Large intestine (tissue), 3 donors: ENCODE measurements around the gene FBXW11. TPM values are rescaled to one million over a fixed set of nuclear protein-coding genes. Genes with fewer than 3 reads are reported as not detected.
A peak's percentile ranks its signal among the peaks of the same experiment; 100 is the strongest.
"Not testable (repeated sequence)": the region's sequence is repeated elsewhere in the genome, so short reads cannot be mapped to it uniquely, and the experiment has no call there.

Source experiments
- DNase-seq, 2 donors: peaks; one replicate each; pipeline versions ENCODE4 v3.0.0 to v3.0.0-alpha.2; 2013
- H3K27ac ChIP-seq: one replicate; pipeline ENCODE4 v1.5.1; 2013; ENCODE audit warnings: low read length
- H3K27me3 ChIP-seq: 2 replicates; pipeline ENCODE4 v1.6.1; 2013; ENCODE audit warnings: low read length; ENCODE audit not compliant: control insufficient read depth, insufficient read depth
- H3K36me3 ChIP-seq: 2 replicates; pipeline ENCODE4 v1.6.1; 2013; ENCODE audit warnings: low read length; ENCODE audit not compliant: control insufficient read depth, insufficient read depth
- H3K4me1 ChIP-seq: one replicate; pipeline ENCODE4 v1.6.1; 2013; ENCODE audit warnings: low read length; ENCODE audit not compliant: control insufficient read depth, insufficient read depth
- H3K4me3 ChIP-seq: one replicate; pipeline ENCODE4 v1.5.1; 2013; ENCODE audit warnings: low read length
- H3K9me3 ChIP-seq: one replicate; pipeline ENCODE4 v1.6.1; 2013; ENCODE audit warnings: mild to moderate bottlenecking, low read depth, low read length, moderate library complexity; ENCODE audit not compliant: control insufficient read depth
- WGBS: methylation state at CpG from one replicate; pipeline ENCODE4 v1.1.5; 2013; ENCODE audit warnings: low lambda C conversion rate; ENCODE audit not compliant: insufficient coverage; 5-methylcytosine and 5-hydroxymethylcytosine counted together
- polyA plus RNA-seq: library from polyadenylated mRNA; unstranded; fragments of 120-200 nt; gene quantifications from one replicate; pipeline ENCODE4 v1.2.1, GENCODE V29; 2013

Gene FBXW11
- polyA plus RNA-seq, 1 donor = 40.8 TPM

DNA sequence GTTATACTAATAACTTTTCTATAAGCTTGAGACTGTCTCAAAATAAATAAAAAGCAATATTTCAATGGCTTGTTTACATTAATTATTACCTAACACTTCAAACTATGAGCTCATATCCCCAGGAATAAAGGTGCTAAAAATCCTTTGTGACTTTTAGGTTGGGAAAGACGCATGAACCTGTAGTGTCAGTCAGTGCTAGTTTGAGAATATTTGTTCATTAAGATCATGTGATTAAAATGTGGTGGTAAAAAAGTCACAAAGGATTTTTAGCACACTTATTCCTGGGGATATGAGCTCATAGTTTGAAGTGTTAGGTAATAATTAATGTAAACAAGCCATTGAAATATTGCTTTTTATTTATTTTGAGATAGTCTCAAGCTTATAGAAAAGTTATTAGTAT, 64.8 kb downstream of the FBXW11 start:
- no CpG with 5 or more reads among the region's 1 CpG for WGBS
- not testable (repeated sequence) for H3K9me3 ChIP-seq, H3K27me3 ChIP-seq, H3K36me3 ChIP-seq, H3K27ac ChIP-seq, H3K4me3 ChIP-seq
- peak in 1 of 2 donors; percentile 55 for DNase-seq
- peaks cover 14% of the 10 kb centered on the region for H3K4me1 ChIP-seq

DNA sequence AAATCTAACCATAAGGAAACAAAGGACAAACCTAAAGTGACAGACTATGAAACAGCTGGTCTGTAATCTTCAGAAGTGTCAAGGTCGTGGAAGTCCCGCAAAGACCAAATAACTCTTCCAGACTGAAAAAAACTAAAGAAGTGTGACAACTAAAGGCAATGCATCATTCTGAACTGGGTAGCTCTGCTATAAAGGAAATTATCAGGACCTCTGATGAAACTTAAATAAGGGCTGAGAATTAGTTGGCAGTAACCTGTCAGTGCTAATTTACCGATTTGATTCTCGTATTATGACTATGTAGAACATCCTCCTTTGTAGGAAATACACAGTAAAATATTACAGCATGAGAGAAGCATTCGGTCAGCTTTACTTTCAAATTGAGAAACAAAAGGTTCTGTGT, 65.2 kb downstream of the FBXW11 start:
- not testable (repeated sequence) for H3K4me3 ChIP-seq, H3K36me3 ChIP-seq, DNase-seq, H3K9me3 ChIP-seq, H3K27me3 ChIP-seq, H3K27ac ChIP-seq
- peaks cover 11% of the 10 kb centered on the region for H3K4me1 ChIP-seq
- WGBS = no CpG with 5 or more reads among the region's 5 CpGs

DNA sequence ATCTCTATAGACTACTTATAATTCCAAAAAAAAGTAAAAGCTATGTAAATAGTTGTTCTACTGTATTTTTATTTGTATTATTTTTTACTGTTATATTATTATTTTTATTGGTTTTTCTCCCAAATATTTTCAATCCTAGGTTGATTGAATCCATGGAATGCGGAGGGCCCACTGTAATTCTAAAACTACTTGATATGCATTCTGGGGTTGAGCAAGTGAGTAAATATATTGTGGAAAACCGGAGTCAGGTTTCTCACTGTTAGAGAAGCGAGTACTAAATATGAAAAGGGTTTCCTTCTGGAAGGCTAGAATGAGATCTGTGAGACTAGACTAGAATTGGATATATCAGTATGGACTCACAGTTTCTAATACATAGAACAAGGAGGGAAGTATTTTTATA, 66.5 kb downstream of the FBXW11 start:
- DNase-seq = no peak
- 94% methylated on average over 2 of the region's 3 CpGs for WGBS
- Histone ChIP-seq H3K27me3 (no peaks in the 10 kb centered on the region), H3K27ac (peak overlapping the region; percentile 60), H3K4me3 (no peak overlapping the region), H3K4me1 (peaks cover 6% of the 10 kb centered on the region), H3K36me3 (no peaks in the 10 kb centered on the region), H3K9me3 (peaks cover 2% of the 10 kb centered on the region)

DNA sequence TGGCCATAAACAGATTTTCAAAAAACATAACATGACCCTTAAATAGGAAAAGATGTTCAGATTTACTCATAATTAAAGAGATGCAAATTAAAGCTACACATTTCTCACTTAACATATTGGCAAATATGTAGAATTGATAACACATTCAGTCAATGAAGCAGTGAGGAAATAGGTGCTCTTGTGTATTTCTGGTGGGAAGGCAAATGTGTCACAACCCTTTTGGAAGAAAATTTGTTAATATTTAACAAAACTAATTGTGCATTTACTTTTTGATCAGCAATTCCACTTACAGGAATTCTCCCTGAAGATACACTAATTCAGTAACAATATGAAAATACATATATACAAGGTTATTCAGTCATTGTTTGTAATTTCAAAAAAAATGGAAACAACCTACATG, 68.1 kb downstream of the FBXW11 start:
- H3K4me1 ChIP-seq = peaks cover 4% of the 10 kb centered on the region
- H3K36me3 ChIP-seq = no peaks in the 10 kb centered on the region
- peaks cover 10% of the 10 kb centered on the region for H3K9me3 ChIP-seq
- no peak for DNase-seq
- no peak overlapping the region for H3K27ac ChIP-seq
- no peak overlapping the region for H3K4me3 ChIP-seq
- H3K27me3 ChIP-seq = no peaks in the 10 kb centered on the region

DNA sequence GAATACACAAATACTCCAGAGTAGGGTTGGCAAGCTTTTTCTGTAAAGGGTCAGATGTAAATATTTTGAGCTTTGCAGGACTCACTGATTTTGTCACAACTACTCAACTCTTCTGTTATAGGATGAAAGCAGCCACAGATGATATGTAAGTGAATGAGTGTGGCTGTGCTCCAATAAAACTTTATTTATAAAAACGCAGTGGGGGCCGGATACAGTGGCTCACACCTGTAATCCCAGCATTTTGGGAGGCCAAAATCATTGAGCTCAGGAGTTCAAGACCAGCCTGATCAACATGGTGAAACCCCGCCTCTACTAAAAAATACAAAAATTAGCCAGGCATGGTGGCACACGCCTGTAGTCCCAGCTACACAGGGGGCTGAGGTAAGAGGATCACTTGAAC, 69.1 kb downstream of the FBXW11 start:
- no CpG with 5 or more reads among the region's 4 CpGs for WGBS
- Histone ChIP-seq H3K9me3 (peaks cover 10% of the 10 kb centered on the region), H3K4me3 (no peak overlapping the region), H3K27me3 (no peaks in the 10 kb centered on the region), H3K27ac (no peak overlapping the region), H3K36me3 (no peaks in the 10 kb centered on the region), H3K4me1 (peaks cover 4% of the 10 kb centered on the region)
- no peak for DNase-seq

DNA sequence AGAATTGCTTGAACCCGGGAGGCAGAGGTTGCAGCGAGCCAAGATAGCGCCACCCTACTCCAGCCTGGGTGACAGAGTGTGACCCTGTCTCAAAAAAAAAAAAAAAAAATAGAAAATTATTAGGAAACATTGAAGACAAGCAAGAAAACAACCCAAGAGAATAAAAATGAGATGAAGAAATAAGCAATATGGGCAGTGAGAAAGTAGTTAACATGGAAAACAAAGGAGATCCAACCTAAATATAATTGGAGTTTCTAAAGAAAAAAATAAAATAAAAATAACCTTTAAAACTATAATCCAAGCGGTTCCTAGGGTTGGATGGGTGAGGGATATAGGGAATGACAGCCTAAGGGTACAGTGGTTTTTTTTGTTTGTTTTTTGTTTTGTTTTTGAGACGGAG, 71.9 kb downstream of the FBXW11 start:
- Histone ChIP-seq H3K27me3 (no peaks in the 10 kb centered on the region), H3K36me3 (peaks cover 2% of the 10 kb centered on the region), H3K4me3 (no peak overlapping the region), H3K4me1 (no peaks in the 10 kb centered on the region), H3K27ac (no peak overlapping the region), H3K9me3 (peaks cover 18% of the 10 kb centered on the region)
- 100% methylated on average over 3 of the region's 5 CpGs for WGBS
- DNase-seq = no peak

DNA sequence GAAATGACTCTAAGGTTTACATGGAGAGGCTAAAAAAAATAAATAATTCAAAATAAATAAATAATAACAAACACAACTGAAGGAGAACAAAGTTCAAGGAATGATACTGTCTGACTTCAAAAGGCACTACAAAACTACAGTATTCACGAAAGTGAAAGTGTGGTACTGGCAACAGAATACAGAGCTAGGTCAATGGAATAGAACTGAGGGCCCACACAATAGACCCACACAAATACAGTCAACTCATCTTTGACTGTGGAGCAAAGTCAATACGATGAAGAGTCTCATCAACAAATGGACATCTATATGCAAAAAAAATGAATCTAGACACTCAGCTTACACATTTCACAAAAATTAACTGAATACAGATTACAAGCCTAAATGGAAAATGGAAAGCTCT, 75.3 kb downstream of the FBXW11 start:
- peaks cover 18% of the 10 kb centered on the region for H3K9me3 ChIP-seq
- no CpG with 5 or more reads among the region's 2 CpGs for WGBS
- H3K4me1 ChIP-seq = no peaks in the 10 kb centered on the region

DNA sequence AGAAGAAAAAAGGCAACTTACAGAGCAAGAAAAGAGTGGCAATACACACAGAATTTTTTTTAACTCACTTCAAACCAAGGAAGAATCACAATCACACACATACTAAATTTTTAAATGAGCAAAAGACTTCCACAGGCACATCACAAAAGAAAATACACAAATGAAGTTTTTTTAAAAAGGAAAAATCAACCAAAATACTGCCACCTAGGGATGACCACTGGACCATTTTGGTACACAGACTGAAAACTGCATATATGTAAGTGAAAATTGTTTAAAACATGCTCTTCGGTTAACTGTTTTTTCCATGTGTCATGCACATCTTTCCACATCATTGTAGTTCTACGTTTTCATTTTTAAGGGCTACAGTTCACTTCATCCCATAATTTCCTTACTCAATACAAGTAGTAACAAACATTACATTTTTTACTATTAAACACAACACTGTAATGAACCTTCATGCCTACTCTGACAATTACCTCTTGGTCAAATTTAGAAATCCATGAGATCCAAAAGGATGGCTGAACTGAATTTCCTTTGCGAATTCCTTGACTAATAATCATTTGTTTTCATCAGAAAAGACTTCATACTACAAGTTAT, 79.0 kb downstream of the FBXW11 start:
- Histone ChIP-seq H3K4me3 (no peak overlapping the region), H3K9me3 (peaks cover 15% of the 10 kb centered on the region), H3K27me3 (no peaks in the 10 kb centered on the region), H3K27ac (no peak overlapping the region), H3K36me3 (peaks cover 2% of the 10 kb centered on the region), H3K4me1 (no peaks in the 10 kb centered on the region)
- no peak for DNase-seq
- WGBS = 100% methylated on average over 3 of the region's 3 CpGs

More for the DNA sequence above, 75.3 kb downstream of the FBXW11 start:
- peaks cover 2% of the 10 kb centered on the region for H3K36me3 ChIP-seq
- no peak for DNase-seq
- H3K4me3 ChIP-seq = no peak overlapping the region
- no peak overlapping the region for H3K27ac ChIP-seq
- no peaks in the 10 kb centered on the region for H3K27me3 ChIP-seq

DNA sequence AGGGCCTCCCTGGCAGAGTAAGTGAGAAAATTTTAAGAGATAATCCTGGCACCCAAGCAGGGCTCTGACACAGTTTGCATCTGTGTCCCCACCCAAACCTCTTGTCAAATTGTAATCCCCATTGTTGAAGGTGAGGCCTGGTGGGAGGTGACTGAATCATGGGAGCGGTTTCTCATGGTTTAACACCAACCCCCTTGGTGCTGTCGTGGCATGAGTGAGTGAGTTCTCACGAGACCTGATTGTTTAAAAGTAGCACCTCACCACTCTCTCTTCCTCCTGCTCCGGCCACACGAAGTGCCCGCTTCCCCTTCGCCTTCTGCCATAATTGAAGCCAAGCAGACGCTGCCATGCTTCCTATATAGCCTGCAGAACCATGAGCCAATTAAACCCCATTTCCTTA, 80.1 kb downstream of the FBXW11 start:
- H3K36me3 ChIP-seq = no peaks in the 10 kb centered on the region
- no peaks in the 10 kb centered on the region for H3K27me3 ChIP-seq
- DNase-seq = no peak
- H3K9me3 ChIP-seq = peaks cover 10% of the 10 kb centered on the region
- no peaks in the 10 kb centered on the region for H3K4me1 ChIP-seq
- H3K27ac ChIP-seq = no peak overlapping the region
- H3K4me3 ChIP-seq = no peak overlapping the region
- no CpG with 5 or more reads among the region's 8 CpGs for WGBS

DNA sequence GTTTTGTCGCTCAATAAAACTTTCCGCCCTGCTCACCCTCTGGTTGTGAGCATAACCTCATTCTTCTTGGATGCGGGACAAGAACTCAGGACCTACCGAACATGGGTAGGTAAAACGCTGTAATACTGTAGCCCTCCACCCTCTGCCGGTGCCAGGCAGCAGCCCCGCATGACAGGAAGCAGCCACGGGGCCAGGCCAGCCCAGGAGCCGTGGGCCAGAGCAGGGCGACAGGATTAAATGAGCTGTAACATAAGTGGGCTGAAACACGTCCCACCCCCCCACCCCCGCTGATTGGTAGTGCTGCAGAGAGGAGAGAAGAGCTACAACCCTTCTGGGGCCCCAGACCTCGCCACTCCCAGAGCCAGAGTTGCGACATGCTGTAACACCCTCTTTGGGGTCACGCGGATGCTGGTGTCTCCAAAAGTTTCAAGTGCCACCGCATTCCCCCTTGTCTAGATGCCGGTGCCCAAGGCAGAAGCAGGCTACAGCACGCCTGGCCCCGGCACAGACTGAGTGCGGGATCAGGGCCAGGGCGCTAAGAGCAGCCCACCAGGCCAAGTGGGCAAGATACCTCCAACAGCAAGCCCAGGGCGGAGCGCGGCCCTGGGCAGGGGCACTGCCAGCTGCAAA, 81.8 kb downstream of the FBXW11 start:
- H3K9me3 ChIP-seq = peaks cover 8% of the 10 kb centered on the region
- WGBS = 100% methylated on average over 1 of the region's 25 CpGs
- no peaks in the 10 kb centered on the region for H3K27me3 ChIP-seq
- DNase-seq = no peak
- no peak overlapping the region for H3K27ac ChIP-seq
- H3K4me3 ChIP-seq = no peak overlapping the region
- no peaks in the 10 kb centered on the region for H3K36me3 ChIP-seq
- no peaks in the 10 kb centered on the region for H3K4me1 ChIP-seq

DNA sequence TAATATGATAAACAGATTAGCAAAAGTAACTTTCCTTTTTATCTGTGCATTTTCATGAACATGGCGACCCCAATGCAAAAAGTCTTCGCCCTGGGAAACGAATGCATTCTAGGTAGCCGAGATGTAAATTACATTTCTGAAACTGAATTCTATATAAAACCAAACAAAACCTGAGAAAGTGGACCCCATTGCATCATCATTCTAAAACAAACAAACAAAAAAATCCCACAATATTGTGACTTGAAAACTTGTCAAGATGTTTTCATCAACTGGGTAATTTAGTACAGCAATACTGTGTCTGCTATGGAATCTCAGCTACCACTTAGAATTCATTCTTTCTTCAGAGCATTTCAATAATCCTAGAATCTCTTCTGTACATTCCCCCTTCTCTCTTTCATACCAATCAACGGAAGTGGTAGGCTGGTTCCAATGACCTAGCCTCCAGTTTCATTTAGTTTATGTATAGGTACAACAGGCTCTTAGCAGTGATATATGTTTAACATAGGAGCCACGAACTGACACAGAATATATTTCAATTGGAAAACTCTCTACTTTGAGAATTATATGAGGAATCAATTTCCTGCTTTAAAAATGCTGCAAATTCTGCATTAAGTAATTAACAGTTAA, 85.6 kb downstream of the FBXW11 start:
- Histone ChIP-seq H3K36me3 (no peaks in the 10 kb centered on the region), H3K9me3 (peaks cover 8% of the 10 kb centered on the region), H3K4me3 (no peak overlapping the region), H3K27me3 (no peaks in the 10 kb centered on the region), H3K27ac (no peak overlapping the region), H3K4me1 (no peaks in the 10 kb centered on the region)
- WGBS = 97% methylated on average over 4 of the region's 6 CpGs
- DNase-seq = no peak
